Measurements from ENCODE around the gene TRDN.

DNA sequence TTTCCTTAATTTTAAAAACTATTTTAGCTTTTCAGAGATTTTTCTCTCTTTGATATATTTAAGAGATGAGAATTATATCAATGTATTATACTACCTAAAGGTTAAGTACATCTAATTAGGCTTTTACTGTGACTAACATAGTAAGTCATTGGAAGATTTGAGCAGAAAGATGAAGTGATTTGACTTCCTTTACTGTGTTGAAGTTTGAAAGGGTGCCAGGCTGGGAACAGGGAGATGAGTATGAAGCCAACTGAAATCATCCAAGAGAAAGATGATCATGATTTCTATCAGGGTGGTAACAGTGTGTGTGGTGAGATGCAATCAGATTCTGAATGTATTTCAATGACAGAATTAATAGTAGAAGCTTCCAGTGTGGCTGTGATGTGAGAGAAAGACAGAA lies 87.3 kb downstream of the TRDN start:
- no peak for TF ChIP-seq CREB5 (CRISPR knock-in tag; IDR thresholded peaks at IDR 0.05; ENCODE audit: low read depth)
- TF ChIP-seq GLIS3 (CRISPR knock-in tag; IDR thresholded peaks at IDR 0.05) = no peak
- TF ChIP-seq ZNF70 (CRISPR knock-in tag; IDR thresholded peaks at IDR 0.05) = no peak
- no peak for TF ChIP-seq ZFP30 (CRISPR knock-in tag; IDR thresholded peaks at IDR 0.05)
- no peak for TF ChIP-seq OSR1 (CRISPR knock-in tag; IDR thresholded peaks at IDR 0.05)
- no peak for TF ChIP-seq ZNF8 (CRISPR knock-in tag; IDR thresholded peaks at IDR 0.05)
- TF ChIP-seq, protein P1, sequence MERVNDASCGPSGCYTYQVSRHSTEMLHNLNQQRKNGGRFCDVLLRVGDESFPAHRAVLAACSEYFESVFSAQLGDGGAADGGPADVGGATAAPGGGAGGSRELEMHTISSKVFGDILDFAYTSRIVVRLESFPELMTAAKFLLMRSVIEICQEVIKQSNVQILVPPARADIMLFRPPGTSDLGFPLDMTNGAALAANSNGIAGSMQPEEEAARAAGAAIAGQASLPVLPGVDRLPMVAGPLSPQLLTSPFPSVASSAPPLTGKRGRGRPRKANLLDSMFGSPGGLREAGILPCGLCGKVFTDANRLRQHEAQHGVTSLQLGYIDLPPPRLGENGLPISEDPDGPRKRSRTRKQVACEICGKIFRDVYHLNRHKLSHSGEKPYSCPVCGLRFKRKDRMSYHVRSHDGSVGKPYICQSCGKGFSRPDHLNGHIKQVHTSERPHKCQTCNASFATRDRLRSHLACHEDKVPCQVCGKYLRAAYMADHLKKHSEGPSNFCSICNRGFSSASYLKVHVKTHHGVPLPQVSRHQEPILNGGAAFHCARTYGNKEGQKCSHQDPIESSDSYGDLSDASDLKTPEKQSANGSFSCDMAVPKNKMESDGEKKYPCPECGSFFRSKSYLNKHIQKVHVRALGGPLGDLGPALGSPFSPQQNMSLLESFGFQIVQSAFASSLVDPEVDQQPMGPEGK (CRISPR knock-in tag; IDR thresholded peaks at IDR 0.05; ENCODE audit: borderline replicate concordance) = no peak
- TF ChIP-seq PPARA (CRISPR knock-in tag; IDR thresholded peaks at IDR 0.05; ENCODE audit: borderline replicate concordance) = no peak
- TF ChIP-seq TCF4 (CRISPR knock-in tag; IDR thresholded peaks at IDR 0.05; ENCODE audit: borderline replicate concordance) = no peak
- TF ChIP-seq, protein P2, sequence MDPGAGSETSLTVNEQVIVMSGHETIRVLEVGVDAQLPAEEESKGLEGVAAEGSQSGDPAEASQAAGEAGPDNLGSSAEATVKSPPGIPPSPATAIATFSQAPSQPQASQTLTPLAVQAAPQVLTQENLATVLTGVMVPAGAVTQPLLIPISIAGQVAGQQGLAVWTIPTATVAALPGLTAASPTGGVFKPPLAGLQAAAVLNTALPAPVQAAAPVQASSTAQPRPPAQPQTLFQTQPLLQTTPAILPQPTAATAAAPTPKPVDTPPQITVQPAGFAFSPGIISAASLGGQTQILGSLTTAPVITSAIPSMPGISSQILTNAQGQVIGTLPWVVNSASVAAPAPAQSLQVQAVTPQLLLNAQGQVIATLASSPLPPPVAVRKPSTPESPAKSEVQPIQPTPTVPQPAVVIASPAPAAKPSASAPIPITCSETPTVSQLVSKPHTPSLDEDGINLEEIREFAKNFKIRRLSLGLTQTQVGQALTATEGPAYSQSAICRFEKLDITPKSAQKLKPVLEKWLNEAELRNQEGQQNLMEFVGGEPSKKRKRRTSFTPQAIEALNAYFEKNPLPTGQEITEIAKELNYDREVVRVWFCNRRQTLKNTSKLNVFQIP (CRISPR knock-in tag; IDR thresholded peaks at IDR 0.05; ENCODE audit: borderline replicate concordance, low read depth) = no peak

All from SK-N-SH treated with all-trans-retinoic acid at 6 μM for 48 hours (cell line).